Endometrial microvascular endothelial cells (primary cell): ENCODE data around the gene TMEM45A. TPM values are rescaled to one million over a fixed set of nuclear protein-coding genes. Genes with fewer than 3 reads are reported as not detected.
"Not testable (repeated sequence)": the region's sequence is repeated elsewhere in the genome, so short reads cannot be mapped to it uniquely, and the experiment has no call there.

ENCODE experiments used
- in situ Hi-C: cut with HindIII; loops from 2 replicates; pipeline ENCODE4 v1.10.0; 2017; ENCODE audit warnings: low sequenced_read_pairs, low pct_unique_long_range_greater_than_20kb; ENCODE audit errors: inconsistent ontology term
- total RNA-seq: library from RNA; depleted of rRNA; stranded (reverse); fragments of >200 nt; gene quantifications from one replicate; pipeline ENCODE4 v1.2.3, GENCODE V29; 2015; ENCODE audit errors: inconsistent ontology term

The TMEM45A gene
- total RNA-seq, 1 donor from 2014 or later = 5.2 TPM

GRCh38 chr3:100480081-100480480, 12.3 kb upstream of the TMEM45A start:
- in situ Hi-C loops = no loop called here

- in situ Hi-C loops = no loop called here
These were observed 10.2 kb upstream of the TMEM45A start for GRCh38 chr3:100482176-100482575.

- in situ Hi-C loops = no loop called here
These were observed 8.9 kb upstream of the TMEM45A start for GRCh38 chr3:100483529-100483928.

- in situ Hi-C loops = no loop called here
These were observed 5.6 kb upstream of the TMEM45A start for GRCh38 chr3:100486808-100487207.

- in situ Hi-C loops = no loop called here
These were observed 3.3 kb upstream of the TMEM45A start for GRCh38 chr3:100489118-100489517.

- in situ Hi-C loops = no loop called here
These were observed 4.4 kb downstream of the TMEM45A start for GRCh38 chr3:100496711-100497261.

- in situ Hi-C loops = no loop called here
These were observed 7.2 kb downstream of the TMEM45A start for GRCh38 chr3:100499651-100500050.

GRCh38 chr3:100500320-100500880, 8.0 kb downstream of the TMEM45A start:
- in situ Hi-C loops = no loop called here

- in situ Hi-C loops = no loop called here
These were observed 11.0 kb downstream of the TMEM45A start for GRCh38 chr3:100503448-100503847.

GRCh38 chr3:100506355-100506754, 13.9 kb downstream of the TMEM45A start:
- in situ Hi-C loops = no loop called here

- in situ Hi-C loops = not testable (repeated sequence)
These were observed 17.4 kb downstream of the TMEM45A start for GRCh38 chr3:100509818-100510217.

GRCh38 chr3:100516232-100516631, 23.8 kb downstream of the TMEM45A start:
- in situ Hi-C loops = no loop called here

- in situ Hi-C loops = no loop called here
These were observed 24.4 kb downstream of the TMEM45A start for GRCh38 chr3:100516838-100517237.

- in situ Hi-C loops = no loop called here
These were observed 24.9 kb downstream of the TMEM45A start for GRCh38 chr3:100517276-100517675.

- in situ Hi-C loops = no loop called here
These were observed 25.8 kb downstream of the TMEM45A start for GRCh38 chr3:100518244-100518643.

GRCh38 chr3:100518983-100519382, 26.6 kb downstream of the TMEM45A start:
- in situ Hi-C loops = no loop called here

GRCh38 chr3:100521439-100521845, 29.0 kb downstream of the TMEM45A start:
- in situ Hi-C loops = no loop called here

GRCh38 chr3:100522125-100522524, 29.7 kb downstream of the TMEM45A start:
- in situ Hi-C loops = no loop called here

- in situ Hi-C loops = no loop called here
These were observed 30.8 kb downstream of the TMEM45A start for GRCh38 chr3:100523050-100523760.
